T follicular helper cell (primary cell): ENCODE data around the gene TM9SF3.
"Not testable (repeated sequence)": the region's sequence is repeated elsewhere in the genome, so short reads cannot be mapped to it uniquely, and the experiment has no call there.

ENCODE experiments used
- DNase-seq: peaks from one replicate; pipeline ENCODE4 v3.0.0-alpha.2; 2020; ENCODE audit warnings: low read depth

The TM9SF3 gene

DNA sequence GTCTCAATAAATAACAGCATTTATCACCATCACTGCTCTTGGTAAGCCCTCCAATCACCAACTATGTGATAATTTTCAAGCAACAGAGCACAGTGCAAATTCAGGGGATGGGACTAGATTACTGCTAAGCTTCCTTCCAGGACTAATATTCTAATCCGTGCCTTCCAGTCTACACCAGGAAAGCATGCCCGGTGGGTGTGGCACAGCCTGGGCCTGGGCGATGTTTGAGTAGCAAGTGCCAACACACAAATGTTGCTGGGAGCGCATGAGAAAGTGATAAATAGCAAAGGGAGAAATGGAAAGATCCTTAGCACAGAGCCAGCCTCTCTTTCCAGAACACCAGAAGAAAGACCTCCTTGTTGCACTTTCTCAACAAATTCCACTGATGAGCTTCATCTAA lies 13.5 kb upstream of the TM9SF3 start:
- no peak for DNase-seq

DNA sequence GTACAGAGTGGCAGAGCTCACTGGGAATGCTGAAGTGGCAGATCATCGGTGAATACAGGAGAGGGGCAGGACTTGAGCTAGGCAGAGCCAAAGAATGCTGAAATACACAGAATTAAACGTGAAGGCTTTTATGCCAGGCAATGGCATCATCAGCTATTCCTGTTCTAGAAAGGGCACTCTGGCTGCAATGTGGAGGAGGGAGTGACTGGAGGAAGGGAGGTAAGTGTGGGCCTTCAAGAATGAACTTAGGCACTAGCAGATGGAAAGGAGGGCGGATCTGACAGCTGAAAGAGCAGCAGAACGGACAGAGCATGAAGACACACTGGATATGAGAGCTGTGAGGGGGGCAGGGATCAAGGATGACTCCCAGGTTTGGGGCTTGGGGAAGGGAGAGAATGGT lies 12.0 kb upstream of the TM9SF3 start:
- DNase-seq, result no peak

DNA sequence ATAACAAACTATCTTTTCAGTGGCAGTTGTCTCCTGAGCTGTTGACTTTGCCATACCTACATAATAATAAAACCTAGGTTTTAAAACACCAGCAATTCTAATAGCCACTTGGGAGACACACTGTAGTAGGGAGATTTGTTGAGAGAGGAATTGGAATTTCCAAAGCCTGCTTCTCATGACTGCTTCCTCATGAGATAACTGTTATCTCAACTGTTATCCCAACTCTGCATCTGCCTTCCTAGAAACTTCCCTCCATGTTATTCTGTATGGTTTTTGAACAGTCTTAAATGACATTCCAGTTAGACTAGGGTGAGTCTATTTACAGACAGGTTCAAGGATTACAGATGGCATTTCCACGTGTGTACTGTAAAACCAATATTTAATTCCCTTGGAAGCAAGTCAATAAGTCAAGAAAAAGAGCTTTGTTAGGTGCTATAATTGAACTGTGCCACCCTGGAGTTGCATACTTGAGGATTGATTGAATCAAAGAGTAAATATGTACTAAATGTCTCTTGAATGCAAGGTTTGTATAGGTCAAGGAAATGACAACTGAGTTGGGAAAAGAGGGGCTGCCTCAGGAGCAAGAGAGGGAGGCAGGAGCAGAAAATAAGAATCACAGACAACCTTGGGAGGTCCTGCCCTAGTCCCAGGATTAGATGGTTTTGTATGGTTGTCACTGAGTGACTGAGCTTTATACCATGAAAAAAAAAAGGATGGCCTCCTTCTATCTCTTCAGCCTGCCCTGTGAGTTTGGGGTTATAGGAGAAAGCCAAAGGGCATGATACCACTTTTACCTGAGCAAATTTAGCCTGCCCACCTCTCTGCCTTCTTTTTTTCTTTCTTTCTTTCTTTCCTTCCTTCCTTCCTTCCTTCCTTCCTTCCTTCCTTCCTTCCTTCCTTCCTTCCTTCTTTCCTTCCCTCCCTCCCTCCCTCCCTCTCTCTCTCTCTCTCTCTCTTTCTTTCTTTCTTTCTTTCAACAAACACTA lies 9.9 kb upstream of the TM9SF3 start:
- no peak for DNase-seq

DNA sequence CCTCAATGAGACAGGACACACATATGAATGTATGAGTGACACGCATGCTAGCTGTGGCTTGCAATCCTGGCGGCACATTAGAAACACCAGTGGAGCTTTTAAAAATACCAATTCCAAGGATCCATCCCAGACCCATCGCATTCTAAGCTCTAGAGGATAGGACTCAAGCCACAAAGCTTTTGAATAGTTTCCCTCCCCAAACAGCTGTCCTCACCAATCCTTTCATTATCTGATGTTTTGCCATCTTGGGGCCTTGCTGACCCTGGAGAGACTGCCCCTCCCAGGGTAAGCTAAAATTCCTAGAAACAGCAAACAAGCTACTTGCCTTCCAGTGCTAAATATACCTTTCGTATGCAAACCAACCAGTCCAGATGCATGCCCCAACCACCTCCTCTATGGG lies 8.9 kb upstream of the TM9SF3 start:
- no peak for DNase-seq

DNA sequence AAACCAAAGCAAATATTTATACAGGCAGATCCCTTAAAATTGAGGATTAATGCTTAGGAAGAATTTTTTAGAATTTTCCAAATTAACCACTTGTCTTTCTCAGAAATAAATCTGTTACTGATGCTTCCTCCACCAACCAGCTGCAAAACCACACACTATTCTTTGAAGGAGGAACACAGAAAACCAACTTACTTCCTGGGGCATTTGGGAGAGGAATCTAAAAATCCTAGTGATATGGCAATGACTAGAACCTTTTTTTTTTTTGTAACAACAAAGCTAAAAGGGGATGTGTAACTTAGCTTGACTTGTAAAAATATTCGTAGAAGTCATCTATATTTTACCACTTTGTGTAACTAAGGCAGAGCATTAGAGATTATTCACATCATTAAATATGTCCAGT lies 5.1 kb upstream of the TM9SF3 start:
- no peak for DNase-seq

DNA sequence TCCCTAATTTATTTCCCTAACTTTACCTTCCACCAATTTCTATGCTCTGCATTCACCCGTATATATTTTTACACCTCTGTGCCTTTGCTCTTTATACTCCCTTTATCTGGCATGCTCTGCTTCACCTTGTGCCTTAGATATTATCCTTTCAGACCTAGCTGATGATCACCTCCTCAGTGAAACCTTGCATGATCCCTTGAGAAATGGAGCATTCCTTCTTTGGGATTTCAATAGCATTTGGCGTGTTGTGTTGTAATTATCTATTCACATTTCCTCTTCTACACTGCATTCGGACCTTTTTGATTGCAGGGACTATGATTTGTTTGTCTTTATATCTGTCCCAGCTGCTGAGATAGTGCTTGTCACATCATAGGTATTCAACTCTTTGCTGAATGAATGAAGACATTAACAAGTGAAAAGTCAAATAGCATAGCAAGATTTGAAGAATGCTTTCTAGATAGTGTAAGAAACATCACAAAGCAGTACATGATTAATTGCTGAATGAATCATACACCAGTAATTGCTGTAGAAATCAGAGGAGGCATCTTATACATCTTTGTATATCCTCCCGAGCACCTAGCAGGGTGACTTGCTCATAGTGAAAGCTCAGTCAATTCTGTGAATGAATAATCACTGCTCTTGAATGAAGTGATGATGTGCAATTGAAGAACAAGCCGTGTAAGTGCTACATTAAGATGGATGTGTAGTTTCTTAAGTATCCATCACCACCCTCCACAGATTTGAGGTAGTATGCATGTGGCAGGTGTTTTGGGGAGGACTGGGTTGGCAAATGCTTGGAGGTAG lies 2.0 kb upstream of the TM9SF3 start:
- no peak for DNase-seq

DNA sequence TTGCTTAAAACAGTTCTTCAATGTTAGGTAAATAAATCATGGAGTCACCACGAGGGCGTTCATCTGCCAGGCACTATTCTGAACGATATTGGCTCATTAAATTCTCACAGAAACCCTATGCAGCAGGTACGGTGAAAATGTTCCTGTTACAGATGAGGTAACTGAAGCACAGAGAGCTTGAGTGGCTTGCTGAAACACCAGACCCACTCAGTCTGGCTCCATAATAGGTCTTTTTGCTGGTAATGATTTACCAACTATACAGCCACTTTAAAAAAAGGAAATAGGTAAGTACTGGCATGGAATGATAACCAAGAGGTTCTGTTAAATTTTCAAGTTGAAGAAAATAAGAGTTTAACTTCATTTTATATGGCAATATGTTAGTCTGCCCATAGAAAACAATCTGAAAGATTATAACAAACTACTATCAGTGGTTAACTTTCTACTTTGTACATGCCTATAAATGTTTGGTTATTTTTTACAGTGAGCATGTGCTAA lies 1.3 kb upstream of the TM9SF3 start:
- no peak for DNase-seq

DNA sequence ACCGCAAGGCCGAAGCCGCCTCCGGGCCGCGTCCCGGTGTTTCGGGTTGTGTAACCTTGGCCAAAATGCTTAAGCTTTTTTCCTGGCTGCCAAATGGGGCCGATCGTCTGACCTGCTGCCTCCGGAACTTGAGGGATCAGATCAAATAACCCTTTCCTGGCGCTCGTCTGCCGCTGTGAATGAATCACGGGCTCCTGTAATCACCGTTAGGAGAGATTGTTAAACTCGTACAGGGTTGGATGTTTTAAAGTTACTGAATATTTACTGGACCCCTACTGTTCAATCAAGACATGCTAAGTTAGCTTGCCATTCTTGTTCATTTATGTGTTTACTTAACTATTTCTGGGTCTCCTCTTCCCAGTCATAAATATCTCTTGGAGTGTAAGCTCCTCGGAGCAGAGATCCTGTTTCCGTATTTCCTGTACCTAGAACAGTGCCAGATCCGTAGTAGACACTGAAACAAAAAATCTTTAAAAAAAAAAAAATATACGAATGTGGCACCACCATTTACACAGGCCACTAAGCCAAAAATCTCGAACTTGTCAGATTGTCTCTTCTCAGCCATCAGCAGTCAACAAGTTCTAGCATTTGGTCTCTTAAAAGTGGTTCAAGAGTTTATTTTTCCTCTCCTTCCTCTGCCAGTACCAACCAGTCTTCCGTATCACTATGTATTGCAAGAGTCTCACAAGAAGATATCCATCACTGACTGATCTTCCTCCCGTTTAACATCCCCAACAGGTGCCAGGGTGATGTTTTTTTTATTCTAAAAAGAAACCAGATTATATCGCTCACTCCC lies 650 bp upstream of the TM9SF3 start:
- DNase-seq, result peak; percentile 40

DNA sequence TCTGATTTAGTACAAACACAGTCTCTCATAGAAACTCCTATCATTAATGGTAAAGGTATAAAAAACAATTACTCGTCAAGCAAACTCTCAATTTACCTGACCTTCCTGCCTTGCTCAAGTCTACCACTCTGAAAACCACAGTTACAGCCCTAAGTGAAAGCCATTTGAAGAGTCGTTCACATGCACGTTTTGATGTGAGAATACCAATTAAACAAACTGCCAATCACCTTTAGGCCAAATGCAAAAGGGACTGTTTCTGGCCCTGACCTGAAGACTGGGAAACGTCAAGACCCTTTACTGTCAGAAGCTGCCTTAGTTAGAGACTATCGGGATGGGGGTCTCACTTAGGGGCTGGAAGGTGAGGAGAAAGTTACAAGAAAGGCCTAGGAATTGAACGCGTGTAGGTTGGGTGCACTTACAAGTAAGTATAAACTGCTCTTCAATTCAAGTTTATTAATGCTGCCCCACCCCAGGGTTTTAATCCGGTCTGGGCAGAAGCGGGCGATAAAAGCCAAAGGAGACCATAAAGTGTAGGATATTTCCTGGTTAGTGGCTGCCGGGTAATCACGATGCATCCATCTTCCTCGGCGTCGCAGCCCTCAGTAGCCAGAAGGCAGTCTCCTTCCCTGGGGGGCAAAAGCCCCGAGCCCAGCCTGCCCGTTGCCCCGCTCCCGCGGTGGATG lies 935 bp downstream of the TM9SF3 start:
- DNase-seq, result no peak

DNA sequence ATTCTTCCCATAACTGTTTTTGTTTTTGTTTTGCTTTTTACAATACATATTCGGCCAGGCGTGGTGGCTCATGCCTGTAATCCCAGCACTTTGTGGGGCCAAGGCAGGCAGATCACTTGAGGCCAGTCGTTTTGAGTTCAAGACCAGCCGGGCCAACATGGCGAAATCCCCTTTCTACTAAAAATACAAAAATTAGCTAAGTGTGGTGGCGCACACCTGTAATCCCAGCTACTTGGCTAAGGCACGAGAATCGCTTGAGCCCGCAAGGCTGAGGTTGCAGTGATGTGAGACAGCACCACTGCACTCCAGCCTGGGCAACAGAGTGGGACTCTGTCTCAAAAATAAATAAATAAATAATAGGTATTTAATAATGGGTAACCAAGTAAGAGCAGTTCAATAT lies 2.3 kb downstream of the TM9SF3 start:
- no peak for DNase-seq

DNA sequence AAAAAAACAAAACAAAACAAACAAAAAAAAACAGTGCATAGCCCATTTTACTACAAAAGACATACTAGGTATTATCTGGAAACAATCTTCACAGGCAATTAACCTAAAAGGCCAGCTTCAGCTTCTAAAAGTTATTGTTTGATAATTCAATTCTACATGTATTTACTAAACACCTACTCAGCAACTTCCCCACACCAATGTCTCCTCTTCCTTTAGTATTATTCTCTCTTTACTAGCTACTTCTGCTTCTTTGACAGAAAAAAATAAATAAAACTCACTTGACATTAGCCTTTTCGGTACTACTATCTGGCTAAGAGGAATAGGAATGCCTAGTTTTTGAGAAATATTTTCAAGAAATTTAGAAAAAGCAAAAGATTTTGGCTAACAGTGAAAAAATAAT lies 2.8 kb downstream of the TM9SF3 start:
- no peak for DNase-seq

DNA sequence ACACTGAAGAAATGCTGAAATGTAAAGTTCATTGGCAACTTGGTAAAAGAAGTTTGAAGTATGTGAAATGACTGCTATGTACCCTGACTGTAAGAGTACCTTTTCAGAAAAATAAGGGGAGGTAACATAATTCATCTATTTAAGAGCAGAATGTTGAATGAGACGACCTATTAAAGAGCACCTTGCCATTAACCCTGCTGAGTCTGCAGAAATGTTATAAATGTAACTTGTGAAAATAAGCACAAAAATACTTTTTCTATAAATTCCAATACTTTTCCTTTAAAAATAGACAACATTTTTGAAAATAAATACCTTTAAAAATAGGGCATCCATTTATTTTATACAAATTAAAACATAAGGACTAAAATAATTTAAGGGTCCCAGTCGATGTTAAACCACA lies 7.7 kb downstream of the TM9SF3 start:
- DNase-seq, result no peak

DNA sequence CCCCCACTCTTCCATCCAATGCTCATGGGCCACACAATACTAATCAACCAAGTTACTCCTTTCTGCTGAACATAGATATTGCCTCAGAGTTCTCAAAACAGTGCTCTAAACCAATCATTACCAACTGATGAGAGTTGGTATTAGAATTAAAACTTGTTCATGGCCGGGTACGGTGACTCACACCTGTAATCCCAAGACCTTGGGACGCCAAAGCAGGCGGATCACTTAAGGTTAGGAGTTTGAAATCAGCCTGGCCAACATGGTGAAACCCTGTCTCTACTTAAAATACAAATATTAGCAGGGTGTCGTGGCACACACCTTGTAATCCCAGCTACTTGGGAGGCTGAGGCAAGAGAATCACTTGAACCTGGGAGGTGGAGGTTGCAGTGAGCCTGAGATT lies 8.2 kb downstream of the TM9SF3 start:
- DNase-seq, result no peak

DNA sequence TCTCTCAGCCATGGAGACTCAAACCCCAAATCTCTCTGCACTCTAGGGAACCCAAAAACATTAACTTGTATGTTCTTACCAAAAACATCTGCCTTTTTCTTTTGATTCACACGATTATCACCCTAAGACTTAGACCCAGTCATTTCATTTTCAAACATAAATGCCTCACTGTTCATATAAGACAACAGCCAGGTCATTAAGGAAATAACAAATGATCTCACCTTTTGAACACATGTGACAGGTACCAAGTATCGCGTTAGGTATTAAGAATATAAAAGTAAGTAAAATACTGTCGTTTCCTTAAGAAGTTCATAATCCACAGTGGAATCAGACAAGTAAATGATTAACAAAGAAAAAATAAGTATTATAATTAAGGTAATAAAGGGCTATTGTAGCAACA lies 8.8 kb downstream of the TM9SF3 start:
- DNase-seq, result no peak

DNA sequence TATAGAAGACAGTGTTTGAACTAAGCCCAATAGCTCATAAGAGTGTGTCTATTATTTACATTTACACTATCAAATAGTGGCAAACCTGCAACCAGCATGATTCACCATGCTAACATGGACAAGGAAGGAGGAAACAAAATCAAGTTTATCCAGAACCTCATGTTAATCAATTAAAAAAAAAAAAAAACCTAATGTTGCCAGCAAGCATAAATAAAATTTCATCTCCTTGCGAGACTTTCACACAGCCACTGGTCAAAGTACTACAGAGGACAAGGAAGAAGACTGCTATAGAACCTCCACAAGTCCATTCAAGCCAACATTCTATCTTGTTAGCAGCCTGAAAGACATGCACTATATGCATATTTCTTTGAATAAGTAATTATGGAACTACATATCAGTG lies 9.7 kb downstream of the TM9SF3 start:
- DNase-seq, result no peak

DNA sequence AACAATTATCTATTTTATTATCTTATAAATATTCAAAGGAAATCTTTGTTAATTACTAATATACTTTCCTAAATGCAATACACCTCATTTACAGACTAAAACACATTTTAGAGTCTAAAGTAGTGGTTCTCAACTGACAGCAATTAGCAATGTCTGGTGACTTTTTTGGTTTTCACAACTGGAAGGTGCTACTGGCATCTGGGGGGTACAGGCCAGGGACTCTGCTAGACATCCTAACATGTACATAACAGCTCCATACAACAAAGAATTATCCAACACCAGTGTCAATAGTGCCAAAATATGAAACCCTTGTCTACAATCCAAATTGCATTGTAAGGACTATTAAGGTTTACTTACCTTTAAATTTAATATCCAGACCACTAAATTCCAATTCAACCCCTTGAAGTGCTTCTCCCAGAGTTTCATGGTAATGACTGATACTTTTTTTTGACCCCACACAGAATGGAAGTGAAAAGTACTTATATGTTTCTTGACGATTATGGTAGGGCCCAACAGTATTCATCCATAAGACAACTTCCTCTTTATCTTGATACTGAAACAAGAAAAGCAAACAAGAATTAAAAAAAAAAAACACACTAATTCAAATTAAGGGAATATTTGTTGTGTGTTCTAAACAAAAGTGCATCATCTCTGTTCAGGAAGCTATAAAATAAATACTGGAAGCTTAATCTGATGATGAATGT lies 10.4 kb downstream of the TM9SF3 start:
- no peak for DNase-seq

DNA sequence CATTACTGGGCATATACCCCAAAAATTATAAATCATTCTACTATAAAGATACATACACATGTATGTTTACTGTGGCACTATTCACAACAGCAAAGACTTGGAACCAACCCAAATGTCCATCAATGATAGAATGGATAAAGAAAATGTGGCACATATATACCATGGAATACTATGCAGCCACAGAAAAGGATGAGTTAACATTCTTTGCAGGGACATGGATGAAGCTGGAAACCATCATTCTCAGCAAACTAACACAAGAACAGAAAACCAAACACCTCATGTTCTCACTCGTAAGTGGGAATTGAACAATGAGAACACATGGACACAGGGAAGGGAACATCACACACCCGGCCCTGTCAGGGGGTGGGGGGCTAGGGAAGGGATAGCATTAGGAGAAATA lies 12.2 kb downstream of the TM9SF3 start:
- DNase-seq, result not testable (repeated sequence)

DNA sequence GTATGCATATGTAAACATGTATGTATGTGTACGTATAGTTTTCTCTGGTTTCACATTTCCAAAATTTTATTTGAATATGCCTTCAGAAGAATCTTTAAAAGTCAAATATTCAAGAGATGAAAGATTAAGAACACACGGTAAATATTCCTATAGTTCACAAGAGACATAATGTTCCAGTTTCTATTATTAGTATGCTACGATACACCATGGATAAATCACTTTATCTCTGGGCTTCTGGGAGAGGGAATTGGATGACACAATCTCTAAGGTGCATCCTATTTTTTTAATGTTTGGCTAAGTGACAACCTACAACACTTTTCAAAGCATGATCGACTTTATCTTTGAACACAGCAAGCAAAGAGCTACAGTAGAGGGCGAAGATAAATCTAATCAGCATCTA lies 13.8 kb downstream of the TM9SF3 start:
- DNase-seq, result no peak

DNA sequence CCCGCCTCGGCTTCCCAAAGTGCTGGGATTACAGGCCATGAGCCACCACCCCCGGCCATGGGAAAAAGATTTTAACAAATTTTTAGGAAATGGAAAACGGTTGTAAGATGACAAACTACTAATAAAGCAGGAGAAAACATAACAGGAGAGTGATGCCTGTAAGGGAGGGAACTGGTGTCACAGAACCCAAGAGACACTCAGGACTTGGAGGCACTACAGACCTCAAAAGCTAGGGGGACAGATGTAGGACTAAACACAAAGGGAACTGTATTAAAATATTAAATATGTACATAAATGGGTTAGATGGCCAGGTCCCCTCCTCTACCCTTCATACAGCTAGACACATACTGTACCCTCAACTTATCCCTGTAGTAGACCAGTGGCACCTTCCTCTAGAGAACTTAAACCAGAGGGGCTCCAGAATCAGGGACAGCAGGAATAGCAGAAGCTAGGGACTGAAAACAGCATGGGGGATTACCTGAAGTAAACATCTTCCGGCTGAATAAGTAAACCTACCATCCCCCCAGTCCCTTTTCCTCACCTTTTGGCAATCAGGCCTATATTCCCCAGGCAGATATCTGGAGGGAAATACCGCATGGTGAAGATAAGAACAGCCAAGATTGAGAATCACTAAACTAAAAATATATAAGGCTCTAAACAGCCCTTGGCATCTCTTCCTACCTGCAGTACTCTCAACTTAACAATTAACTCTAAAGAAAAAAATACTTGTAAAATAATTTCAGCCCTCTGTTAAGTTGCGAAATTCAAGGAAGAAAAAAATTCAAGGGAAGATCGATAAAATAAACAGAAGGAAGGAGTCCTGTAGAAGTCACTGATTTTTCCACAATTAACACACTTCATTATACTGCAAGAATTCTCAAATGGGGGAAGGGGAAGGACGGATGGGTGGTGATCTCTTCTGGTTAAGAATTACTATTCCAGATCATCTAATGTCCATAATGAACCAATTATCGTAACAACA lies 15.5 kb downstream of the TM9SF3 start:
- DNase-seq, result no peak

DNA sequence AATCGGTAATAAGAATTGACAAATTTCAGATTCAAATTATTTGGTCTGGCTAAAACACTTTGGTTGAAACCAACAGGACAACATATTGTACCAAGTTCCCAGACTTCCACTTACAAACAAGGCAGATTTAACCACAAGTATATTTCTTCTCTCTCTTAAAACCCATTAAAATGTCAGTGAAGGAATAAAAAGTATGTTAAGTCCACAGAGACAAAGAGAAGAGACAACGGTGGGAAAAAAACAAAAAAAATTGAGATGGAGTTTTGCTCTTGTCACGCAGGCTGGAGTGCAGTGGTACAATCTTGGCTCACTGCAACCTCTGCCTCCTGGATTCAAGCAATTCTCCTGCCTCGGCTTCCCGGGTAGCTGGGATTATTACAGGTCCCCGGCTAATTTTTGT lies 16.3 kb downstream of the TM9SF3 start:
- DNase-seq, result no peak
